Measurements from ENCODE around the gene NOL12.
"Not testable (repeated sequence)": the region's sequence is repeated elsewhere in the genome, so short reads cannot be mapped to it uniquely, and the experiment has no call there.

Gene NOL12

GRCh38 chr22:37686002-37686982, at the start of gene NOL12:
Gene NOL12, plus strand, starts transcription at chr22:37686343. Its CDS starts 50 bp downstream, at chr22:37686393.
- DNase-seq (ENCODE audit: low read depth in 2 of 2, low spot score in 1 of 2), result peak; percentile 49 to 50

GRCh38 chr22:37636949-37637273, 49.2 kb upstream of the NOL12 start:
- no peak for DNase-seq (ENCODE audit: low read depth in 2 of 2, low spot score in 1 of 2)

- no peak for DNase-seq (ENCODE audit: low read depth in 2 of 2, low spot score in 1 of 2)
Measured at GRCh38 chr22:37638391-37639069, 47.6 kb upstream of the NOL12 start.

- DNase-seq (ENCODE audit: low read depth in 2 of 2, low spot score in 1 of 2), result no peak
Measured at GRCh38 chr22:37639070-37639760, 46.9 kb upstream of the NOL12 start, which contains the start of gene SH3BP1. Gene SH3BP1, plus strand, starts transcription at chr22:37639669. Its CDS starts 119 bp downstream, at chr22:37639788.

GRCh38 chr22:37639771-37640590, 46.2 kb upstream of the NOL12 start:
- no peak for DNase-seq (ENCODE audit: low read depth in 2 of 2, low spot score in 1 of 2)

GRCh38 chr22:37640591-37641560, 45.3 kb upstream of the NOL12 start:
- no peak for DNase-seq (ENCODE audit: low read depth in 2 of 2, low spot score in 1 of 2)

GRCh38 chr22:37641561-37641949, 44.6 kb upstream of the NOL12 start:
- DNase-seq (ENCODE audit: low read depth in 2 of 2, low spot score in 1 of 2), result no peak

- peak; percentile 79 to 85 for DNase-seq (ENCODE audit: low read depth in 2 of 2, low spot score in 1 of 2)
Measured at GRCh38 chr22:37643225-37643847, 42.8 kb upstream of the NOL12 start.

- DNase-seq (ENCODE audit: low read depth in 2 of 2, low spot score in 1 of 2), result no peak
Measured at GRCh38 chr22:37647317-37647716, 38.8 kb upstream of the NOL12 start.

GRCh38 chr22:37647928-37648327, 38.2 kb upstream of the NOL12 start:
- DNase-seq (ENCODE audit: low read depth in 2 of 2, low spot score in 1 of 2), result no peak

GRCh38 chr22:37650463-37651136, 35.5 kb upstream of the NOL12 start:
- DNase-seq (ENCODE audit: low read depth in 2 of 2, low spot score in 1 of 2), result no peak

GRCh38 chr22:37654563-37655251, 31.4 kb upstream of the NOL12 start:
- no peak for DNase-seq (ENCODE audit: low read depth in 2 of 2, low spot score in 1 of 2)

GRCh38 chr22:37655252-37655563, 30.9 kb upstream of the NOL12 start:
- DNase-seq (ENCODE audit: low read depth in 2 of 2, low spot score in 1 of 2), result no peak

- DNase-seq (ENCODE audit: low read depth in 2 of 2, low spot score in 1 of 2), result not testable (repeated sequence)
Measured at GRCh38 chr22:37656583-37656982, 29.6 kb upstream of the NOL12 start.

- no peak for DNase-seq (ENCODE audit: low read depth in 2 of 2, low spot score in 1 of 2)
Measured at GRCh38 chr22:37657590-37658132, 28.5 kb upstream of the NOL12 start.

- peak; percentile 94 to 96 for DNase-seq (ENCODE audit: low read depth in 2 of 2, low spot score in 1 of 2)
Measured at GRCh38 chr22:37658133-37659065, 27.7 kb upstream of the NOL12 start, which contains the start of gene PDXP. Gene PDXP, plus strand, starts transcription at chr22:37658723. Its CDS starts 60 bp downstream, at chr22:37658783.
